Measurements from ENCODE around the gene ZCCHC17. TPM values are rescaled to one million over a fixed set of nuclear protein-coding genes. Genes with fewer than 3 reads are reported as not detected.
"Not testable (repeated sequence)": the region's sequence is repeated elsewhere in the genome, so short reads cannot be mapped to it uniquely, and the experiment has no call there.

Gene ZCCHC17
- total RNA-seq, 1 donor from 2014 or later = 39.2 TPM

GRCh38 chr1:31261916-31262315 is 34.9 kb upstream of the ZCCHC17 start:
- no peak for DNase-seq (ENCODE audit: low read depth)
- H3K4me3 ChIP-seq (ENCODE audit: low read depth, low read length) = no peak overlapping the region
- no peak for TF ChIP-seq CTCF (conservative IDR thresholded peaks at IDR 0.05; ENCODE audit: low read depth, low read length)

- H3K4me3 ChIP-seq (ENCODE audit: low read depth, low read length); DNase-seq (ENCODE audit: low read depth): not testable (repeated sequence)
These were observed 34.4 kb upstream of the ZCCHC17 start for GRCh38 chr1:31262393-31262792.

GRCh38 chr1:31263408-31263807 is 33.4 kb upstream of the ZCCHC17 start:
- no peak for DNase-seq (ENCODE audit: low read depth)
- H3K4me3 ChIP-seq (ENCODE audit: low read depth, low read length) = no peak overlapping the region
- TF ChIP-seq CTCF (conservative IDR thresholded peaks at IDR 0.05; ENCODE audit: low read depth, low read length) = no peak

GRCh38 chr1:31264790-31265386 is 31.9 kb upstream of the ZCCHC17 start:
- DNase-seq (ENCODE audit: low read depth) = no peak
- no peak for TF ChIP-seq CTCF (conservative IDR thresholded peaks at IDR 0.05; ENCODE audit: low read depth, low read length)
- no peak overlapping the region for H3K4me3 ChIP-seq (ENCODE audit: low read depth, low read length)

GRCh38 chr1:31266547-31266946 is 30.3 kb upstream of the ZCCHC17 start:
- no peak for DNase-seq (ENCODE audit: low read depth)
- no peak overlapping the region for H3K4me3 ChIP-seq (ENCODE audit: low read depth, low read length)
- no peak for TF ChIP-seq CTCF (conservative IDR thresholded peaks at IDR 0.05; ENCODE audit: low read depth, low read length)

GRCh38 chr1:31272369-31272768 is 24.5 kb upstream of the ZCCHC17 start:
- DNase-seq (ENCODE audit: low read depth) = no peak
- no peak overlapping the region for H3K4me3 ChIP-seq (ENCODE audit: low read depth, low read length)
- TF ChIP-seq CTCF (conservative IDR thresholded peaks at IDR 0.05; ENCODE audit: low read depth, low read length) = no peak

- no peak for DNase-seq (ENCODE audit: low read depth)
- no peak overlapping the region for H3K4me3 ChIP-seq (ENCODE audit: low read depth, low read length)
- no peak for TF ChIP-seq CTCF (conservative IDR thresholded peaks at IDR 0.05; ENCODE audit: low read depth, low read length)
These were observed 23.2 kb upstream of the ZCCHC17 start for GRCh38 chr1:31273619-31274018.

- not testable (repeated sequence) for DNase-seq (ENCODE audit: low read depth); H3K4me3 ChIP-seq (ENCODE audit: low read depth, low read length)
These were observed 14.4 kb upstream of the ZCCHC17 start for GRCh38 chr1:31282426-31282825.

GRCh38 chr1:31287791-31288190 is 9.0 kb upstream of the ZCCHC17 start:
- not testable (repeated sequence) for H3K4me3 ChIP-seq (ENCODE audit: low read depth, low read length); DNase-seq (ENCODE audit: low read depth)
